Measurements from ENCODE around the gene WWOX. TPM values are rescaled to one million over a fixed set of nuclear protein-coding genes. Genes with fewer than 3 reads are reported as not detected.

Gene WWOX
- total RNA-seq, 1 experiment from 2014 or later, result 35.6 TPM

- H3K79me2 ChIP-seq (ENCODE audit: low read depth), result no peaks in the 10 kb centered on the region
- no peaks in the 10 kb centered on the region for H3K36me3 ChIP-seq (ENCODE audit: low read depth)
- CTCF ChIA-PET, result no interaction called here
- H3K4me3 ChIP-seq, result no peak overlapping the region
- POLR2A ChIA-PET (ENCODE audit: unreplicated experiment), result no interaction called here
- H3K4me2 ChIP-seq, result no peak overlapping the region
- H4K20me1 ChIP-seq (ENCODE audit: insufficient read depth), result no peaks in the 10 kb centered on the region
- no peak for DNase-seq
- no peak overlapping the region for H3K27ac ChIP-seq
- no peaks in the 10 kb centered on the region for H3K27me3 ChIP-seq (ENCODE audit: insufficient read depth, low read depth)
- no peaks in the 10 kb centered on the region for H3K9me3 ChIP-seq (ENCODE audit: insufficient read depth, low read depth)
- H3K9me2 ChIP-seq (ENCODE audit: insufficient read depth), result no peaks in the 10 kb centered on the region
- TF ChIP-seq CTCF (conservative IDR thresholded peaks at IDR 0.05) (no peak), EZH2 (IDR thresholded peaks at IDR 0.05; ENCODE audit: low read depth) (no peak)
- no peaks in the 10 kb centered on the region for H3F3A ChIP-seq (ENCODE audit: insufficient read depth, low read depth)
- intact Hi-C loops (cut with micrococcal nuclease; ENCODE audit: unreplicated experiment), result no loop called here
- no TSS peak for BruUV-seq (replicated peaks)
- H3K4me1 ChIP-seq (replicated peaks; ENCODE audit: insufficient read depth), result no peaks in the 10 kb centered on the region
- H2AFZ ChIP-seq, result no peak overlapping the region
These were observed 803.8 kb downstream of the WWOX start for GRCh38 chr16:78903237-78903636.

GRCh38 chr16:78903843-78904242, 804.4 kb downstream of the WWOX start:
- intact Hi-C loops (cut with micrococcal nuclease; ENCODE audit: unreplicated experiment), result no loop called here
- H3K79me2 ChIP-seq (ENCODE audit: low read depth), result no peaks in the 10 kb centered on the region
- CTCF ChIA-PET, result no interaction called here
- H3K36me3 ChIP-seq (ENCODE audit: low read depth), result no peaks in the 10 kb centered on the region
- H3K9me2 ChIP-seq (ENCODE audit: insufficient read depth), result no peaks in the 10 kb centered on the region
- no peak for TF ChIP-seq EZH2 (IDR thresholded peaks at IDR 0.05; ENCODE audit: low read depth)
- TF ChIP-seq CTCF (conservative IDR thresholded peaks at IDR 0.05), result no peak
- H3K27ac ChIP-seq, result no peak overlapping the region
- H4K20me1 ChIP-seq (ENCODE audit: insufficient read depth), result no peaks in the 10 kb centered on the region
- H3K9me3 ChIP-seq (ENCODE audit: insufficient read depth, low read depth), result no peaks in the 10 kb centered on the region
- H3K4me2 ChIP-seq, result no peak overlapping the region
- POLR2A ChIA-PET (ENCODE audit: unreplicated experiment), result no interaction called here
- H2AFZ ChIP-seq, result no peak overlapping the region
- H3K4me3 ChIP-seq, result no peak overlapping the region
- DNase-seq, result no peak
- H3K4me1 ChIP-seq (replicated peaks; ENCODE audit: insufficient read depth), result no peaks in the 10 kb centered on the region
- no TSS peak for BruUV-seq (replicated peaks)
- H3F3A ChIP-seq (ENCODE audit: insufficient read depth, low read depth), result no peaks in the 10 kb centered on the region
- H3K27me3 ChIP-seq (ENCODE audit: insufficient read depth, low read depth), result no peaks in the 10 kb centered on the region

DNA sequence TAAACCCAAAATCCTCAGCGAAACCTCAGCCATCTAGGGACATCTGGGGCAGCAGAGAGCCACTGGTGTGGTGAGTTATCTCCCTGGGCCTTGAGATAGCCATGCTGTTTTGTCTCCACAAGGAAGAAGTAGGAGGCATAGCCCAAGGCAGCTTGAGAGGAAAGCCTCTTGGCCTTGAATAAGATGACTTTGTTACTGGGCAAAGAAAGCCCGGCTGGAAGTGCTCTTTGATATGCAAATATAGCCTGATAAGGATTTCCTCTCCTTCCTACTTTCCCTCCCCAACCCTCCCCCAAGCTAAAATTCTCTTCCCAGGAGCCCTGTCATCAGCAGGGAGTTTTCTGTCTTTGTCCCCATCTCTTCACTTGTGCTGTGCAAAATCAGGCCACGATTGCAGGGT, 806.7 kb downstream of the WWOX start:
- Histone ChIP-seq H3K79me2 (ENCODE audit: low read depth) (no peaks in the 10 kb centered on the region), H3K27me3 (ENCODE audit: insufficient read depth, low read depth) (no peaks in the 10 kb centered on the region), H3K36me3 (ENCODE audit: low read depth) (no peaks in the 10 kb centered on the region), H3K4me1 (replicated peaks; ENCODE audit: insufficient read depth) (no peaks in the 10 kb centered on the region), H3K9me2 (ENCODE audit: insufficient read depth) (no peaks in the 10 kb centered on the region), H2AFZ (no peak overlapping the region), H4K20me1 (ENCODE audit: insufficient read depth) (no peaks in the 10 kb centered on the region), H3K27ac (no peak overlapping the region), H3K4me2 (no peak overlapping the region), H3K9me3 (ENCODE audit: insufficient read depth, low read depth) (no peaks in the 10 kb centered on the region), H3K4me3 (no peak overlapping the region), H3F3A (ENCODE audit: insufficient read depth, low read depth) (no peaks in the 10 kb centered on the region)
- ChIA-PET CTCF (no interaction called here), POLR2A (ENCODE audit: unreplicated experiment) (no interaction called here)
- TF ChIP-seq EZH2 (IDR thresholded peaks at IDR 0.05; ENCODE audit: low read depth) (no peak), CTCF (conservative IDR thresholded peaks at IDR 0.05) (no peak)
- no TSS peak for BruUV-seq (replicated peaks)
- no peak for DNase-seq
- intact Hi-C loops (cut with micrococcal nuclease; ENCODE audit: unreplicated experiment), result no loop called here

All from PC-9 (cell line).